Liver (tissue), 3 donors: Measurements from ENCODE around the gene RAB6A.

Source experiments
- CTCF ChIP-seq: fragments of 150-350 bp; IDR thresholded peaks from 2 replicates; pipeline ENCODE4 v1.5.1; 2017; ENCODE audit warnings: improper control_type of control experiment, low read depth, low read length; ENCODE audit not compliant: missing input control
- RAD21 ChIP-seq, 2 donors: IDR thresholded peaks; 2 replicates each; pipeline ENCODE4 v1.6.1; 2016; ENCODE audit warnings: antibody characterized with exemption in 2 of 2, mild to moderate bottlenecking in 2 of 2
- YY1 ChIP-seq: IDR thresholded peaks from 2 replicates; pipeline ENCODE4 v1.6.1; 2016; ENCODE audit warnings: antibody characterized with exemption, mild to moderate bottlenecking
- TF ChIP-seq, protein P1 (sequence below): IDR thresholded peaks from 2 replicates; pipeline ENCODE4 v1.6.1; 2016; ENCODE audit warnings: antibody characterized with exemption
- donor health status: healthy.
- donor health status: healthy.

DNA sequence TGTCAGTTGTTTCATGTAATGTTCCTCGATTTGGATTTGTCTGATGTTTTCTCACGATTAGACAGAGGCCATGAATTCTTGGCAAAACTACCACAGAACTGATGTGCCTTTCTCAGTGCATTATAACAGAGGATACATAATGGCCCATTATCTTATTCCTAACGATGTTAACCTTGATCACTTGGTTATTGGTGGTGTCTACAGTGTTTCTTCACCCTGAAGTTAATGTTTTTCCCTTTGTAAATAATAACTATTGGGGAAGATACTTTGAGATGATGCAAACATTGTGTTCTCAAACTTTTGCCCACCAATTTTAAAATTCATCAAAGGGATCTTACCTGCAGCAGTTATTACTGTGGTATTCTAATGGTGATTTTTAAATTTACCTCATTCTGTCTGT is 13.1 kb downstream of the RAB6A start:
- TF ChIP-seq YY1 (no peak), CTCF (no peak), RAD21 (IDR thresholded peaks at IDR 0.05) (no peak)
- TF ChIP-seq, protein P1, sequence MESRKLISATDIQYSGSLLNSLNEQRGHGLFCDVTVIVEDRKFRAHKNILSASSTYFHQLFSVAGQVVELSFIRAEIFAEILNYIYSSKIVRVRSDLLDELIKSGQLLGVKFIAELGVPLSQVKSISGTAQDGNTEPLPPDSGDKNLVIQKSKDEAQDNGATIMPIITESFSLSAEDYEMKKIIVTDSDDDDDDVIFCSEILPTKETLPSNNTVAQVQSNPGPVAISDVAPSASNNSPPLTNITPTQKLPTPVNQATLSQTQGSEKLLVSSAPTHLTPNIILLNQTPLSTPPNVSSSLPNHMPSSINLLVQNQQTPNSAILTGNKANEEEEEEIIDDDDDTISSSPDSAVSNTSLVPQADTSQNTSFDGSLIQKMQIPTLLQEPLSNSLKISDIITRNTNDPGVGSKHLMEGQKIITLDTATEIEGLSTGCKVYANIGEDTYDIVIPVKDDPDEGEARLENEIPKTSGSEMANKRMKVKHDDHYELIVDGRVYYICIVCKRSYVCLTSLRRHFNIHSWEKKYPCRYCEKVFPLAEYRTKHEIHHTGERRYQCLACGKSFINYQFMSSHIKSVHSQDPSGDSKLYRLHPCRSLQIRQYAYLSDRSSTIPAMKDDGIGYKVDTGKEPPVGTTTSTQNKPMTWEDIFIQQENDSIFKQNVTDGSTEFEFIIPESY = no peak
